ENCODE measurements around the gene CPEB4.

CPEB4 gene

GRCh38 chr5:173973616-173973969 lies 85.4 kb downstream of the CPEB4 start:
- DNase-seq (ENCODE audit: low spot score), result no peak

- DNase-seq (ENCODE audit: low spot score), result no peak
Observed at GRCh38 chr5:173974688-173975239, 86.6 kb downstream of the CPEB4 start.

- DNase-seq (ENCODE audit: low spot score), result no peak
Observed at GRCh38 chr5:173981185-173981761, 93.1 kb downstream of the CPEB4 start.

GRCh38 chr5:173984218-173984617 lies 96.1 kb downstream of the CPEB4 start:
- DNase-seq (ENCODE audit: low spot score), result no peak

GRCh38 chr5:173988554-173989431 lies 100.6 kb downstream of the CPEB4 start, which contains the start of gene C5orf47:
Gene C5orf47, plus strand, starts transcription at chr5:173989170. Its CDS starts 94 bp downstream, at chr5:173989264.
- no peak for DNase-seq (ENCODE audit: low spot score)

- no peak for DNase-seq (ENCODE audit: low spot score)
Observed at GRCh38 chr5:173989432-173990082, 101.4 kb downstream of the CPEB4 start.

GRCh38 chr5:173997331-173997730 lies 109.2 kb downstream of the CPEB4 start:
- no peak for DNase-seq (ENCODE audit: low spot score)

GRCh38 chr5:173998531-173998930 lies 110.4 kb downstream of the CPEB4 start:
- DNase-seq (ENCODE audit: low spot score), result no peak

GRCh38 chr5:174000076-174000475 lies 111.9 kb downstream of the CPEB4 start:
- DNase-seq (ENCODE audit: low spot score), result no peak

- no peak for DNase-seq (ENCODE audit: low spot score)
Observed at GRCh38 chr5:174003795-174004194, 115.6 kb downstream of the CPEB4 start.

- DNase-seq (ENCODE audit: low spot score), result no peak
Observed at GRCh38 chr5:174008922-174009321, 120.8 kb downstream of the CPEB4 start.

- DNase-seq (ENCODE audit: low spot score), result no peak
Observed at GRCh38 chr5:174010365-174010764, 122.2 kb downstream of the CPEB4 start.

GRCh38 chr5:174011441-174011840 lies 123.3 kb downstream of the CPEB4 start:
- no peak for DNase-seq (ENCODE audit: low spot score)
